Measurements from ENCODE around the gene DPH1. TPM values are rescaled to one million over a fixed set of nuclear protein-coding genes. Genes with fewer than 3 reads are reported as not detected.

Gene DPH1
- total RNA-seq, 1 donor from 2014 or later = 35.1 TPM

- no peak for TF ChIP-seq CTCF (conservative IDR thresholded peaks at IDR 0.05)
- peaks cover 21% of the 10 kb centered on the region for H3K36me3 Mint-ChIP-seq (ENCODE audit: low read depth)
- H3K9me3 Mint-ChIP-seq = no peaks in the 10 kb centered on the region
- no peak for DNase-seq (ENCODE audit: low read depth, low spot score)
- no peak overlapping the region for H3K4me3 Mint-ChIP-seq
- no peaks in the 10 kb centered on the region for H3K27me3 Mint-ChIP-seq (ENCODE audit: low read depth)
- peak overlapping the region; percentile 19 for H3K27ac Mint-ChIP-seq (ENCODE audit: unreplicated experiment)
- H3K4me1 Mint-ChIP-seq = peaks cover 14% of the 10 kb centered on the region
These were observed 46.4 kb downstream of the DPH1 start for GRCh38 chr17:2076087-2076984.

- DNase-seq (ENCODE audit: low read depth, low spot score) = no peak
- H3K9me3 Mint-ChIP-seq = no peaks in the 10 kb centered on the region
- peak overlapping the region; percentile 27 for H3K27ac Mint-ChIP-seq (ENCODE audit: unreplicated experiment)
- peaks cover 14% of the 10 kb centered on the region for H3K4me1 Mint-ChIP-seq
- no peaks in the 10 kb centered on the region for H3K27me3 Mint-ChIP-seq (ENCODE audit: low read depth)
- no peak for TF ChIP-seq CTCF (conservative IDR thresholded peaks at IDR 0.05)
- H3K36me3 Mint-ChIP-seq (ENCODE audit: low read depth) = peaks cover 21% of the 10 kb centered on the region
- H3K4me3 Mint-ChIP-seq = no peak overlapping the region
These were observed 47.1 kb downstream of the DPH1 start for GRCh38 chr17:2077040-2077439.

GRCh38 chr17:2081564-2081963, 51.6 kb downstream of the DPH1 start:
- Mint-ChIP-seq H3K27ac (ENCODE audit: unreplicated experiment) (peak overlapping the region; percentile 55), H3K4me3 (no peak overlapping the region), H3K27me3 (ENCODE audit: low read depth) (no peaks in the 10 kb centered on the region), H3K4me1 (peaks cover 22% of the 10 kb centered on the region), H3K9me3 (no peaks in the 10 kb centered on the region), H3K36me3 (ENCODE audit: low read depth) (peaks cover 18% of the 10 kb centered on the region)
- TF ChIP-seq CTCF (conservative IDR thresholded peaks at IDR 0.05) = no peak
- DNase-seq (ENCODE audit: low read depth, low spot score) = no peak

GRCh38 chr17:2082003-2082781, 52.2 kb downstream of the DPH1 start:
- DNase-seq (ENCODE audit: low read depth, low spot score) = no peak
- Mint-ChIP-seq H3K4me3 (no peak overlapping the region), H3K9me3 (no peaks in the 10 kb centered on the region), H3K27ac (ENCODE audit: unreplicated experiment) (peak overlapping the region; percentile 55), H3K36me3 (ENCODE audit: low read depth) (peaks cover 16% of the 10 kb centered on the region), H3K27me3 (ENCODE audit: low read depth) (no peaks in the 10 kb centered on the region), H3K4me1 (peaks cover 22% of the 10 kb centered on the region)
- no peak for TF ChIP-seq CTCF (conservative IDR thresholded peaks at IDR 0.05)

GRCh38 chr17:2083613-2084035, 53.7 kb downstream of the DPH1 start:
- H3K4me3 Mint-ChIP-seq = no peak overlapping the region
- peaks cover 8% of the 10 kb centered on the region for H3K36me3 Mint-ChIP-seq (ENCODE audit: low read depth)
- no peaks in the 10 kb centered on the region for H3K27me3 Mint-ChIP-seq (ENCODE audit: low read depth)
- peak overlapping the region; percentile 32 for H3K27ac Mint-ChIP-seq (ENCODE audit: unreplicated experiment)
- H3K4me1 Mint-ChIP-seq = peaks cover 29% of the 10 kb centered on the region
- no peak for TF ChIP-seq CTCF (conservative IDR thresholded peaks at IDR 0.05)
- H3K9me3 Mint-ChIP-seq = no peaks in the 10 kb centered on the region
- no peak for DNase-seq (ENCODE audit: low read depth, low spot score)
